Panc1 (cell line): ENCODE measurements around the gene ASAP2. TPM values are rescaled to one million over a fixed set of nuclear protein-coding genes. Genes with fewer than 3 reads are reported as not detected.

Experiments
- ATAC-seq: fragments of 200-7000 bp; cut with Tn5 transposase; 2 replicates; pipeline ENCODE4 v1.9.1; 2020; ENCODE audit warnings: mild to moderate bottlenecking, moderate library complexity
- BruUV-seq: library from RNA; stranded (reverse); fragments of 400-500 nt; replicated peaks from 2 replicates; lab custom pipeline; 2021; lab: Mats Ljungman, UMichigan
- CTCF ChIA-PET: fragments of 300-600 bp; sonication (Branson Sonifier 250); formaldehyde crosslinking; loops from one replicate; lab custom pipeline; 2022; ENCODE audit warnings: antibody characterized with exemption; lab: Charles Lee
- POLR2A ChIA-PET: fragments of 300-600 bp; sonication (Branson Sonifier 250); formaldehyde crosslinking; loops from one replicate; lab custom pipeline; 2022; ENCODE audit warnings: antibody characterized with exemption; lab: Charles Lee
- DNase-seq: peaks from one replicate; pipeline ENCODE4 v3.0.0-alpha.2; 2010; ENCODE audit warnings: low read depth, low spot score
- H3K27ac ChIP-seq: 2 replicates; pipeline ENCODE4 v1.5.1; 2011; ENCODE audit warnings: mild to moderate bottlenecking, low read length, inconsistent platforms
- H3K27me3 ChIP-seq: fragments of 200-500 bp; sonication (Bioruptor generic); 2 replicates; pipeline ENCODE4 v1.6.0; 2014; ENCODE audit warnings: low read length, inconsistent platforms; ENCODE audit not compliant: control insufficient read depth, insufficient read depth
- H3K36me3 ChIP-seq: fragments of 200-500 bp; sonication (Bioruptor generic); 2 replicates; pipeline ENCODE4 v1.5.1; 2014; ENCODE audit warnings: inconsistent platforms, mild to moderate bottlenecking, low read length, moderate library complexity; ENCODE audit not compliant: control insufficient read depth, insufficient read depth
- H3K4me1 ChIP-seq: 2 replicates; pipeline ENCODE4 v1.5.1; 2011; ENCODE audit warnings: inconsistent platforms, mild to moderate bottlenecking, low read length, moderate library complexity; ENCODE audit not compliant: control insufficient read depth, insufficient read depth
- H3K4me3 ChIP-seq, 2 experiments: 2 replicates each; pipeline ENCODE4 v1.5.1; 2011 to 2012; ENCODE audit warnings: low read depth in 2 of 2, low read length in 2 of 2, mild to moderate bottlenecking in 2 of 2, inconsistent platforms in 1 of 2, moderate library complexity in 1 of 2
- H3K9me3 ChIP-seq: fragments of 200-500 bp; sonication (Bioruptor generic); 2 replicates; pipeline ENCODE4 v1.5.1; 2014; ENCODE audit warnings: low read depth, mild to moderate bottlenecking, inconsistent platforms, low read length, moderate library complexity; ENCODE audit not compliant: control insufficient read depth, insufficient read depth
- POLR2AphosphoS5 ChIP-seq: IDR thresholded peaks from 2 replicates; pipeline ENCODE4 v1.6.1; 2012; ENCODE audit warnings: mild to moderate bottlenecking, low read depth, low read length, moderate library complexity
- SIN3A ChIP-seq: IDR thresholded peaks from 2 replicates; pipeline ENCODE4 v1.6.1; 2012; ENCODE audit warnings: low read depth, mild to moderate bottlenecking, low read length, moderate library complexity, borderline replicate concordance; ENCODE audit not compliant: insufficient read depth
- TCF7L2 ChIP-seq: IDR thresholded peaks from 2 replicates; pipeline ENCODE4 v1.6.1; 2011; ENCODE audit warnings: mild to moderate bottlenecking, low read depth, low read length, inconsistent platforms
- in situ Hi-C: cut with HindIII; loops from 2 replicates; pipeline ENCODE4 v1.10.0; 2016; ENCODE audit warnings: low sequenced_read_pairs, low pct_unique_long_range_greater_than_20kb
- intact Hi-C: fragments of 100-400 bp; cut with micrococcal nuclease; formaldehyde crosslinking; loops from one replicate; pipeline ENCODE4 v1.10.0; 2022; ENCODE audit not compliant: unreplicated experiment
- total RNA-seq: library from RNA; stranded (reverse); gene quantifications from one replicate; pipeline ENCODE4 v1.2.1, GENCODE V29; 2021; ENCODE audit not compliant: unreplicated experiment
- TF ChIP-seq, protein P1 (sequence below), 2 experiments: IDR thresholded peaks; 2 replicates each; pipeline ENCODE4 v1.6.1; 2011 to 2012; ENCODE audit warnings: low read depth in 2 of 2, control low read depth in 1 of 2, low read length in 1 of 2, mild to moderate bottlenecking in 1 of 2, moderate library complexity in 1 of 2; ENCODE audit not compliant: insufficient read depth in 1 of 2
- TF ChIP-seq, protein P2 (sequence below): fragments of 450-650 bp; IDR thresholded peaks from 2 replicates; pipeline ENCODE4 v1.5.1; 2017; ENCODE audit warnings: mild to moderate bottlenecking

The ASAP2 gene
- total RNA-seq, 1 experiment from 2014 or later: 107 TPM

DNA sequence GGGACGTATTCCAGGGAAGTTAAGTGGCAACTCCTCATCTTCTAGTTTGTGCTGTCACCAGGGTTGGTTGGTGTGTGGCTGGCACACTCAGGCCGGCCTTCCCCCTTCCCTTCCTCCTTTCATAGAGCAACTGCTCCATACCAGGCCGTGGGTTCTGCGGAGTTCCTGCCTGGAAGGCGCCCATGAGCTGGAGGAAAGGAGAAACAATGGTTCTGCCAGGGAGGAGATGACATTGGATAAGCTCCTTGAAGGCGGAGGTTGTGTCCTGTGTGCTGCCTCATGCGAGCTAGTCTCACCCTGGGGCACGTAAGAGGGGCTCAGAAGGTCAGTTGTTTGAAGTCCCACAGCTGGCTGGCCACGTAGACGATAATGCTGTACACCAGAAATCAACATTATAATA, 19.2 kb downstream of the ASAP2 start:
- DNase-seq (no peak), ATAC-seq (no peak)
- ChIA-PET CTCF (no interaction called here), POLR2A (interaction anchor here (0.6 kb wide), 2 partner anchors 9 to 10 kb away, joined by 3 read pairs; no protein-coding TSS in a partner anchor)
- no peaks in the 10 kb centered on the region for H3K36me3 ChIP-seq
- peaks cover 97% of the 10 kb centered on the region for H3K4me1 ChIP-seq
- TF ChIP-seq, protein P1, sequence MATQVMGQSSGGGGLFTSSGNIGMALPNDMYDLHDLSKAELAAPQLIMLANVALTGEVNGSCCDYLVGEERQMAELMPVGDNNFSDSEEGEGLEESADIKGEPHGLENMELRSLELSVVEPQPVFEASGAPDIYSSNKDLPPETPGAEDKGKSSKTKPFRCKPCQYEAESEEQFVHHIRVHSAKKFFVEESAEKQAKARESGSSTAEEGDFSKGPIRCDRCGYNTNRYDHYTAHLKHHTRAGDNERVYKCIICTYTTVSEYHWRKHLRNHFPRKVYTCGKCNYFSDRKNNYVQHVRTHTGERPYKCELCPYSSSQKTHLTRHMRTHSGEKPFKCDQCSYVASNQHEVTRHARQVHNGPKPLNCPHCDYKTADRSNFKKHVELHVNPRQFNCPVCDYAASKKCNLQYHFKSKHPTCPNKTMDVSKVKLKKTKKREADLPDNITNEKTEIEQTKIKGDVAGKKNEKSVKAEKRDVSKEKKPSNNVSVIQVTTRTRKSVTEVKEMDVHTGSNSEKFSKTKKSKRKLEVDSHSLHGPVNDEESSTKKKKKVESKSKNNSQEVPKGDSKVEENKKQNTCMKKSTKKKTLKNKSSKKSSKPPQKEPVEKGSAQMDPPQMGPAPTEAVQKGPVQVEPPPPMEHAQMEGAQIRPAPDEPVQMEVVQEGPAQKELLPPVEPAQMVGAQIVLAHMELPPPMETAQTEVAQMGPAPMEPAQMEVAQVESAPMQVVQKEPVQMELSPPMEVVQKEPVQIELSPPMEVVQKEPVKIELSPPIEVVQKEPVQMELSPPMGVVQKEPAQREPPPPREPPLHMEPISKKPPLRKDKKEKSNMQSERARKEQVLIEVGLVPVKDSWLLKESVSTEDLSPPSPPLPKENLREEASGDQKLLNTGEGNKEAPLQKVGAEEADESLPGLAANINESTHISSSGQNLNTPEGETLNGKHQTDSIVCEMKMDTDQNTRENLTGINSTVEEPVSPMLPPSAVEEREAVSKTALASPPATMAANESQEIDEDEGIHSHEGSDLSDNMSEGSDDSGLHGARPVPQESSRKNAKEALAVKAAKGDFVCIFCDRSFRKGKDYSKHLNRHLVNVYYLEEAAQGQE (IDR thresholded peaks at IDR 0.05; ENCODE audit: insufficient read depth in 1 of 2, low read depth in 2 of 2, low read length in 1 of 2): no peak
- no peak for TF ChIP-seq POLR2AphosphoS5
- TF ChIP-seq TCF7L2: no peak
- no peak for TF ChIP-seq SIN3A
- no peaks in the 10 kb centered on the region for H3K27me3 ChIP-seq
- in situ Hi-C loops (no loop called here), intact Hi-C loops (no loop called here)
- no peak overlapping the region for H3K4me3 ChIP-seq
- peak overlapping the region; percentile 87 for H3K27ac ChIP-seq
- no peaks in the 10 kb centered on the region for H3K9me3 ChIP-seq
- no TSS peak for BruUV-seq

DNA sequence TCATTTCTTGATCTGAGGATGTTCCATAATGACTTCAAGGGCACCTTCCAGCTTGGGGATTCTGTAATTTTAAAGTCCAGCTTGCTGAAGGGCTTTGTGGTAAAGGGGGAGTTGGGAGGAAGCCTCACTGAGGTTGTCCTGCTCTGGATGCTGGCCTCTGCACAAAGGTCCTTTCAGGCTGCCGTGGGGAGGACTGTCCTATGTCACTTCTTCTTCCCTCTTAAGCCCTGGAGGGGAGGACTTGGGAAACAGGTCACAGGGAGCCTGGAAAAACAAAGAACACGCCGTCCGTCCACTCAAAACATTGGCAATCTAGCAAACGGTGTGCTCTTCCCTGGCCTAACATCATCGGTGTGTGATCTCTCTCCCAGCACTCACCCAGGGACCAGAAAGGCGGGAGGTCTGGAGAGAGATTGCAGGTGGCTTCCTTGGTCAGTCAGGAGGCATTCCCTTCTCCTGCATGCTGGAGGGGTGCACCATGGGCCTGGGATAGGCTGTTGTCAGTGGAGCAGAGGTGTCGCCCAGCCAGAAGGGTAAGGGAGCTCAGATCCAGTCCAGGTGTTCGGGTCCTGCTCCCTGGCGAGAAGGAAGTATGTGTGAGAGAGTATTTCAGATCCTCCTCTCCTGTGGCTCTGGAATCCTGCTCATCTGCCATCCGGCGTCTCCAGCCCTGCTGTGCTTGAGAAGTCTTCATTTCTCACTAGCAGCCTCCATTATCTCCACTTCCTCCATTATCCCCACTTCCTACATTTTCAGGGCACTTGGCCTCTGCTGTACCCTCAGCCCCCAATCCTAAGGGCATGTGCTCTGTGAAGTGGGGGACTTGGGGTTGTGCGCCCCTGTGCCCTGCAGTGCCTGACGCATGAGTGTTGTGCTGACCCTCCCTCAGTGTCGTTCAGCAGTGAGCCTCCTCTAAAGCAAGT, 20.1 kb downstream of the ASAP2 start:
- Histone ChIP-seq H3K36me3 (no peaks in the 10 kb centered on the region), H3K9me3 (no peaks in the 10 kb centered on the region), H3K27me3 (no peaks in the 10 kb centered on the region), H3K4me1 (peaks cover 100% of the 10 kb centered on the region), H3K4me3 (no peak overlapping the region), H3K27ac (peak overlapping the region; percentile 87)
- DNase-seq: no peak
- ChIA-PET CTCF (no interaction called here), POLR2A (interaction anchor here (0.6 kb wide), 2 partner anchors 9 to 187 kb away, joined by 3 to 5 read pairs; no protein-coding TSS in a partner anchor)
- in situ Hi-C loops (no loop called here), intact Hi-C loops (no loop called here)
- no peak for ATAC-seq
- no peak for TF ChIP-seq SIN3A
- TF ChIP-seq TCF7L2: no peak
- TF ChIP-seq, protein P1 (IDR thresholded peaks at IDR 0.05; ENCODE audit: insufficient read depth in 1 of 2, low read depth in 2 of 2, low read length in 1 of 2): no peak
- TF ChIP-seq, protein P2, sequence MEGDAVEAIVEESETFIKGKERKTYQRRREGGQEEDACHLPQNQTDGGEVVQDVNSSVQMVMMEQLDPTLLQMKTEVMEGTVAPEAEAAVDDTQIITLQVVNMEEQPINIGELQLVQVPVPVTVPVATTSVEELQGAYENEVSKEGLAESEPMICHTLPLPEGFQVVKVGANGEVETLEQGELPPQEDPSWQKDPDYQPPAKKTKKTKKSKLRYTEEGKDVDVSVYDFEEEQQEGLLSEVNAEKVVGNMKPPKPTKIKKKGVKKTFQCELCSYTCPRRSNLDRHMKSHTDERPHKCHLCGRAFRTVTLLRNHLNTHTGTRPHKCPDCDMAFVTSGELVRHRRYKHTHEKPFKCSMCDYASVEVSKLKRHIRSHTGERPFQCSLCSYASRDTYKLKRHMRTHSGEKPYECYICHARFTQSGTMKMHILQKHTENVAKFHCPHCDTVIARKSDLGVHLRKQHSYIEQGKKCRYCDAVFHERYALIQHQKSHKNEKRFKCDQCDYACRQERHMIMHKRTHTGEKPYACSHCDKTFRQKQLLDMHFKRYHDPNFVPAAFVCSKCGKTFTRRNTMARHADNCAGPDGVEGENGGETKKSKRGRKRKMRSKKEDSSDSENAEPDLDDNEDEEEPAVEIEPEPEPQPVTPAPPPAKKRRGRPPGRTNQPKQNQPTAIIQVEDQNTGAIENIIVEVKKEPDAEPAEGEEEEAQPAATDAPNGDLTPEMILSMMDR: no peak
- TF ChIP-seq POLR2AphosphoS5: no peak
- BruUV-seq: no TSS peak
